ENCODE measurements around the gene ZBTB40.

The ZBTB40 gene

GRCh38 chr1:22489823-22490222, 38.2 kb downstream of the ZBTB40 start:
- H3K27me3 ChIP-seq (replicated peaks; ENCODE audit: control insufficient read depth, insufficient read depth, low read length) = no peaks in the 10 kb centered on the region
- no peak overlapping the region for H3K4me3 ChIP-seq (replicated peaks; ENCODE audit: low read depth, low read length)
- TF ChIP-seq CTCF (IDR thresholded peaks at IDR 0.05; ENCODE audit: insufficient read depth, low read length, poor library complexity, severe bottlenecking) = no peak
- peaks cover 2% of the 10 kb centered on the region; the same call in 1 of the 2 replicates for H3K36me3 ChIP-seq (ENCODE audit: control insufficient read depth, insufficient read depth, low read length)
- DNase-seq (ENCODE audit: extremely low read depth, insufficient read length) = no peak

GRCh38 chr1:22490309-22490708, 38.7 kb downstream of the ZBTB40 start:
- DNase-seq (ENCODE audit: extremely low read depth, insufficient read length) = no peak
- no peaks in the 10 kb centered on the region for H3K27me3 ChIP-seq (replicated peaks; ENCODE audit: control insufficient read depth, insufficient read depth, low read length)
- H3K36me3 ChIP-seq (ENCODE audit: control insufficient read depth, insufficient read depth, low read length) = peaks cover 2% of the 10 kb centered on the region; the same call in 1 of the 2 replicates
- no peak for TF ChIP-seq CTCF (IDR thresholded peaks at IDR 0.05; ENCODE audit: insufficient read depth, low read length, poor library complexity, severe bottlenecking)
- H3K4me3 ChIP-seq (replicated peaks; ENCODE audit: low read depth, low read length) = no peak overlapping the region

GRCh38 chr1:22491995-22492715, 40.5 kb downstream of the ZBTB40 start:
- H3K27me3 ChIP-seq (replicated peaks; ENCODE audit: control insufficient read depth, insufficient read depth, low read length) = no peaks in the 10 kb centered on the region
- DNase-seq (ENCODE audit: extremely low read depth, insufficient read length) = no peak
- no peak overlapping the region for H3K4me3 ChIP-seq (replicated peaks; ENCODE audit: low read depth, low read length)
- H3K36me3 ChIP-seq (ENCODE audit: control insufficient read depth, insufficient read depth, low read length) = peaks cover 2% of the 10 kb centered on the region; the same call in 1 of the 2 replicates
- no peak for TF ChIP-seq CTCF (IDR thresholded peaks at IDR 0.05; ENCODE audit: insufficient read depth, low read length, poor library complexity, severe bottlenecking)

- Histone ChIP-seq H3K27me3 (replicated peaks; ENCODE audit: control insufficient read depth, insufficient read depth, low read length) (no peaks in the 10 kb centered on the region), H3K4me3 (replicated peaks; ENCODE audit: low read depth, low read length) (no peak overlapping the region), H3K36me3 (ENCODE audit: control insufficient read depth, insufficient read depth, low read length) (peaks cover 2% of the 10 kb centered on the region; the same call in 1 of the 2 replicates)
- no peak for DNase-seq (ENCODE audit: extremely low read depth, insufficient read length)
- TF ChIP-seq CTCF (IDR thresholded peaks at IDR 0.05; ENCODE audit: insufficient read depth, low read length, poor library complexity, severe bottlenecking) = no peak
Measured at GRCh38 chr1:22494144-22494543, 42.5 kb downstream of the ZBTB40 start.

GRCh38 chr1:22494943-22495579, 43.4 kb downstream of the ZBTB40 start:
- Histone ChIP-seq H3K36me3 (ENCODE audit: control insufficient read depth, insufficient read depth, low read length) (no peaks in the 10 kb centered on the region), H3K27me3 (replicated peaks; ENCODE audit: control insufficient read depth, insufficient read depth, low read length) (no peaks in the 10 kb centered on the region), H3K4me3 (replicated peaks; ENCODE audit: low read depth, low read length) (no peak overlapping the region)
- TF ChIP-seq CTCF (IDR thresholded peaks at IDR 0.05; ENCODE audit: insufficient read depth, low read length, poor library complexity, severe bottlenecking) = no peak
- no peak for DNase-seq (ENCODE audit: extremely low read depth, insufficient read length)

Measured in GM06990 (cell line).